Daoy (cell line): ENCODE data around the gene DOLPP1. TPM values are rescaled to one million over a fixed set of nuclear protein-coding genes. Genes with fewer than 3 reads are reported as not detected.
"Not testable (repeated sequence)": the region's sequence is repeated elsewhere in the genome, so short reads cannot be mapped to it uniquely, and the experiment has no call there.

Source experiments
- DNase-seq: peaks from one replicate; pipeline ENCODE4 v3.0.0-alpha.2; 2015; ENCODE audit warnings: low read depth
- total RNA-seq: library from RNA; depleted of rRNA; stranded (reverse); fragments of >200 nt; shearing (Covaris generic); gene quantifications from 2 replicates; pipeline ENCODE4 v1.2.3, GENCODE V29; 2014

DOLPP1 gene
- total RNA-seq, 1 experiment from 2014 or later: 19.5 TPM

DNA sequence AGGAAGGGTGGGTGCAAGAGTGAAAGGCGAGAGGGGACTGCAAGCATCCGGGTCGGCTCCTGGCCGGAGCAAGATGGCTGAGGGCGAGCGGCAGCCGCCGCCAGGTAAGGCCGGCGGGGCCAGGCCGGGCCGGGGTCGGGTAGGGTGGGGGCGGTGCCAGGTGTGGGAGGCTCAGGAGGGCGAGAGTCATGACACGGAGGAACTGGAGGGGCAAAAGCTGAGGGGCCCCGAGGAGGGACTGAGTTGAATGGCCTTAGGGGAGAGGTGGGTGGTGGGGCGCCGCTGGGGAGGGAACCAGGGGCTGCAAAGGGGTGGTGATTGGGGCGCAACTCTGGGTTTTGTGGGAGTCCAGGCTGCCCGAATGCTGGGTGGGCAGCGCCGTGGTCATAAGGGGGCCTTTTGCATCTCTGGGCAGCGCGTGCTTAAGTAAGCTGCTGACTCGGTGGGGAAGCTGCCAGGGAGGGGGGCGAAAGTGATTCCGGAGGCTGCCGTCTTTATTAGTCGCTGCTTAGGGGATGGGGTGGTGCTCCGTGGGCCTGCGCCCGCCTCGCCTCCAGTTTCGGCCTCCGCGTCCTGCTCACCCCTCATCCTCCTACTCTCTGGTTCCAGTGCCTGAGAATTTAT is 30.7 kb downstream of the DOLPP1 start:
- DNase-seq: peak; percentile 36

DNA sequence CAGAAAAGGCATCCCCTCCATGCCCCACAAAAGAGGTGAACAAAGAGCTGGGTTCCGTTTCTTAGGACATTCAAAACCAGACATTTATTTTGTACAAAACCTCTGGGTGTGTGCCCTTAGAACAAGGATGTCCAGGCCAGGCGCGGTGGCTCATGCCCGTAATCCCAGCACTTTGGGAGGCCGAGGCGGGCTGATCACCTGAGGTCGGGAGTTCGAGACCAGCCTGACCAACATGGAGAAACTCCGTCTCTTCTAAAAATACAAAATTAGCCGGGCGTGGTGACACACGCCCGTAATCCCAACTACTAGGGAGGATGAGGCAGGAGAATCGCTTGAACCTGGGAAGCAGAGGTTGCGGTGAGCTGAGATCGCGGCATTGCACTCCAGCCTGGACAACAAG is 31.6 kb downstream of the DOLPP1 start:
- not testable (repeated sequence) for DNase-seq

DNA sequence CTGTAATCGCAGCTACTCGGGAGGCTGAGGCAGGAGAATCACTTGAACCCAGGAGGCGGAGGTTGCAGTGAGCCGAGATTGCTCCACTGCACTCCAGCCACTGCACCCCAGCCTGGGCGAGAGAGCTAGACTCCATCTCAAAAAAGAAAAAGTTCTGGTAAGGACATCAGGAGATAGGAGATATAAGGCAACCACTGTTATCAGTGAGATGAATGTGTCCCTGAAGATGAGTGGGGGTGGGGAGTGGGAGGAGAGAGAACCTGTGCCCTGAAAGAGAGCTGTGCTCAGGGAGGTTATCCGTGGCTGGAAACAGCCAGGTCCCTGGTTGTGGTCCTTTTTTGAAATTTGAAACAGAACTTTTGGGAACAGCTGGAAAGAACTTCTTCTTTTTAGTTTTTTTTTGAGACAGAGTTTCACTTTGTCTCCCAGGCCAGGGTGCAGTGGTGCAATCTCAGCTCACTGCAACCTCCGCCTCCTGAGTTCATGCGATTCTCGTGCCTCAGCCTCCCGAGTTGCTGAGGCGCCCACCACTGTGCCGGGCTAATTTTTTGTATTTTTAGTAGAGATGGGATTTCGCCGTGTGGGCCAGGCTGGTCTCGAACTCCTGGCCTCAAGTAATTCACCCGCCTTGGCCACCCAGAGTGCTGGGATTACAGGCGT is 32.9 kb downstream of the DOLPP1 start:
- no peak for DNase-seq

DNA sequence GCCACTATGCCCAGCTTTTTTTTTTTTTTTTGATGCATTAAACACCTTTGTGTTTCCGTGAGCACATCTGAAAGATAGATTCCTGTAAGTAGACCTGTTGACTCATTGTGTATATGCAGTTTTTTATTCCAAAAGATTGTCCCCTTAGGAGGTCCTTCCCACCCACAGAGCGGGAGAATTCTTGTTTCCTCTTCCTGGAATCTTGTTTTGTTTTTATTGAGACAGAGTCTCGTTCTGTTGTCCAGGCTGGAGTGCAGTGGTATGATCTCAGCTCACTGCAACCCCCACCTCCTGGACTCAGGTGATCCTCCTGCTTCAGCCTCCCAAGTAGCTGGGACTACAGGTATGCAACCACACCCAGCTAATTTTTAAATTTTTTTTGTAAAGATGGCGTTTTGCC is 37.9 kb downstream of the DOLPP1 start:
- DNase-seq: no peak

DNA sequence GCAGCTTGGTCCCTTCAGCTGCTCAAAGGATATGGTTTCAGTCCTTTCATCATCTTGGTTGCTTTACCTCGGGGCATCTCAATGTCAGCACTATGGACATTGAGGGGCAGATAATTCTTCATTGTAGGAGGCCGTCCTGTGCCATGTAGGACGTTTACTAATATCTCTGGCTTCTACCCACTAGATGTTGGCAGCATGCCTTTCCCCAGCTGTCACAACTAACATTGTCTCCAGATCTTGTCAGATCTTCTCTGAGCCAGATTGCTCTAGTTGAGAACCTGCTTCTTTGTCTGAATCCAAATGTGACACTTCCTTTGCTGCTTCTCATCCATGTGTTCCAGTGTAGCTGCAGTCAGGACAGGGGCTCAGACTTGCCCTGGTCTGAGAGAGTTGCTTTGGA is 40.6 kb downstream of the DOLPP1 start:
- DNase-seq: no peak

DNA sequence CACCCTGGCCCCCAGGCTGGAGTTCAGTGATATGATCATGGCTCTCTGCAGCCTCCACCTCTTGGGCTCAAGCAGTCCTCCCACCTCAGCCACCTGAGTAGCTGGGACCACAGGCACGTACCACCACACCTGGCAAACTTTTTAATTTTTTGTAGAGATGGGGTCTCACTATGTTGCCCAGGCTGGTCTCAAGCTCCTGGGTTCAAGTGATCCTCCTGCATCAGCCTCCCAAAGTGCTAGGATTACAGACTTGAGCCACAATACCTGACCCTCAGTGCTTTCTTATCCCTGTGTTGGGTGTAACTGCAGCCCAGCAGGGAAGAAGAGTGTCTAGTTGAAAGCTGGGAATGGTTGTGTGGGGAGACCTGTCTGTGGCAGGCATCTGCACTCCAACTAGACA is 41.2 kb downstream of the DOLPP1 start:
- DNase-seq: no peak

DNA sequence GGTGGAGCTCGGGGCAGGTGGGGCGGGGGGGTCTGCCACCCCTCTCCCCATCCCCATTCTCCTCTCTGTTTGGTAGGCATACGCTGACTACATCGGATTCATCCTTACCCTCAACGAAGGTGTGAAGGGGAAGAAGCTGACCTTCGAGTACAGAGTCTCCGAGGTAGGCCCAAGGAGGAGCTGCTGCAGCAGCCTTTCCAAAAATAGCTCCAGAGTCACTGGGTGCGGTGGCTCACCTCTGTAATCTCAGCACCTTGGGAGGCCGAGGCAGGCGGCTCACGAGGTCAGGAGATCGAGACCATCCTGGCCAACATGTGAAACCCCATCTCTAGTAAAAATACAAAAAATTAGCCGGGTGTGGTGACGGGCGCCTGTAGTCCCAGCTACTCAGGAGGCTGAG is 42.1 kb downstream of the DOLPP1 start:
- not testable (repeated sequence) for DNase-seq

DNA sequence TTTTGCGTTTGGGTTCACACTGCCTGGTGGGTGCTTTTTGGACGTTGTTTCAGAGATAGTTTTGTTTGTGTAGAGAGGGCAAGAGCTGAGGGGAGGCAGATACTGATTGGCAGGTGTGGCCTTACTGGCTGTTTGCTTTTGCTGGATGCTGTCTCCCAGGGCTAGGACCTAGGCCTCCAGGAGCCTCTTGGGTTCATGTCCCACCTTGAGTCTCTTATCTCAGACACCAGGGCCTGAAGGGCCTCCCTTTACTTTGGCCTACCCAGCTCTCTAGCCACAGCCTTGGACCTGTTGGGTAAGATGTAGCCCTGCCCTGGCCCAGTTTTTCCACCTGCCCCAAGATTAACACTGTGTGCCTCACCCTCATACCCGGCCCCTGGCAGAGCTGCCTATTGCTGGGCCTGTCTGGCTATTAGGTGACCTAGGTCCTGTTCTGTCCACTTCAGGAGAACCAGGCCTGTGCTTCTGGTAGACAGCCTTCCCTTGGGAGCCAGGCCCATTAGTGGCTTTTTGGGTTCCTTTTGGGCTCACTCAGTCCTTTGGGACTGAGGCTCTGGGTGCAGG is 43.7 kb downstream of the DOLPP1 start:
- no peak for DNase-seq

DNA sequence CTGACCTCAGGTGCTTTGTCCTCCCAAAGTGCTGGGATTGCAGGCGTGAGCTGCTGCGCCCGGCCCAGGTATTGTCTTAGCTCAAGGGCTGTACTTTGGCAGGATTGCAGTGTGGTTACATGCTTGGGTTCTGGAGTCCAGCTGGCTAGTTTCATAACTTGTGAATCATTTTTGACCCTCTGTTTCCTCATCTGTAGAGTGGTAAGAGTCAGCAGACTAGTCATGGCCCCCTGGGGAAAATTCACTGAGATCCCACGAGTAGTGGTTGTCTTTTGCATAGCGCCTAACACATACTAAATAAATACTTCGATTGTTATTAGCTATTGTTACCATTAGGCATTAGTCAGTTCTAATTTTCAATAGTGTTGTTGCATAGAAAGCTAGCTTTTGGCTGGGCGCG is 44.6 kb downstream of the DOLPP1 start:
- DNase-seq: peak; percentile 56

DNA sequence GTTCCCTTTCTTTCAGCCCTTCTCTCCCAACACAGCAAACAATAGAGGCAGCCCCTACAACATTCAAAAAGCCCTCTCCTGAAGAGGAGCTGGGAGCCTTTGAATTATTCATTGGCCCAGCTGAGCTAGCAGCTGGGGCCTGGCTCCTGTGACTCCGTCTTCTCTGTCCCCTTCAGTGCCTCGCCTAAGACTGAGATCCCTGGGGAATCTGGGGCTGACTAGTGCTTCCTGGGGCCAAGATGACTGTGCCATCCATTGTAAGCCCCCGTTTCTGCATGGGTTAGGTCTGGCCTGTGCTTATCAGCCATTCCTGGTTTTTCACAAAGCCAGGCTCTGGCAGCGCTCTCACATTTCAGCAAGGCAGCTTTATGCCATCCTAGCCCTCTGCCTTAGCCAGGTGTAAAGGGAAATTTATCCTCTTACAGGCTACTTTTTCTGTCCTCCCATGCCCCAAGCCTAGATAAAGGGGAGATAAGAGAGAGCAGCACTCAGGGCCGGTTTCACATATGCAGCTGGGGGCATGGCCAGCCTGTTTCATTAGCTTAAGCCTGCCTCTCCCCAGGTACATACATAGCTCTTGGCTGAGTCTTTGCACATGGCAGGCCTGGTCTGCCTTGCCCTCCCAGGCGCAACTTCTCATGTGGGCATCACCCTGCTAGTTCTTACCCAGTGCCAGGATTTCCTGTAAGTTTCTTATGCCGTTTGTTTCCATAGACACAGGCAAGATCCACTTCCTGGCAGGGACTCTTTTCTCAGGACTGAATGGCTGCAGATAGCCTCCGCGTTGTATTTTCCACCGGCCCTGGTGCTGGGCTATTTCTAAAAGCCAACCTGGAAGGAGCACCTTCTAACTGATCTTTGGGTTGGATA is 46.1 kb downstream of the DOLPP1 start:
- DNase-seq: no peak

DNA sequence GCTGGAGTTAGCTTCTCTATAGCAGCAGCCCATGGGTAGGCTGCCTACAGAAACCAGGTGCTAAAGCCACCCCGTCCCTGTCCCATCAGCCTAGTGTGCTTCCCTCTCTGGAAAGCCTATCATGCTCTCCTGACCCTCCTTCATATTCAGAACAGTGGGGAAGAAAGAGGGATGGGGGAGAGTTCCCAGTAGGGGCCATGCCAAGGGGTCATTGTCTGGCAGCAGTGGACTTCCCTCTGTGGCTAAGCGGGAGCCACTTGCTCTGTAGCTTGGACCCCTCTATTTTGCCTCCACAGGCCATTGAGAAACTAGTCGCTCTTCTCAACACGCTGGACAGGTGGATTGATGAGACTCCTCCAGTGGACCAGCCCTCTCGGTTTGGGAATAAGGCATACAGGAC is 47.8 kb downstream of the DOLPP1 start:
- DNase-seq: no peak

DNA sequence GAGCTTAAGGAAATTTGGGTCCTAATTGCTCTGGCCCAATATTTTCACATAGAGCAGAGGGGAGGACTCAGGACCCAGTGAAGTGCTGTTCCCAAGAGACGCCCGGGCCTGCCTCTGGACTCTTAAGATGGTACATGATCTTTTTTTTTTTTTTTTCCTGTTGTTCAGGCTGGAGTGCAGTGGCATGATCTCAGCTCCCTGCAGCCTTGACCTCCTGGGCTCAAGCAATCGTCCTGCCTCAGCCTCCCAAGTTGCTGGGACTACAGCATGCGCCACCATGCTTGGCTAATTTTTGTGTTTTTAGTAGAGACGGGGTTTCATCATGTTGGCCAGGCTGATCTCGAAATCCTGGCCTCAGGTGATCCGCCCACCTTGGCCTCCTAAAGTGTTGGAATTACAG is 49.4 kb downstream of the DOLPP1 start:
- not testable (repeated sequence) for DNase-seq

DNA sequence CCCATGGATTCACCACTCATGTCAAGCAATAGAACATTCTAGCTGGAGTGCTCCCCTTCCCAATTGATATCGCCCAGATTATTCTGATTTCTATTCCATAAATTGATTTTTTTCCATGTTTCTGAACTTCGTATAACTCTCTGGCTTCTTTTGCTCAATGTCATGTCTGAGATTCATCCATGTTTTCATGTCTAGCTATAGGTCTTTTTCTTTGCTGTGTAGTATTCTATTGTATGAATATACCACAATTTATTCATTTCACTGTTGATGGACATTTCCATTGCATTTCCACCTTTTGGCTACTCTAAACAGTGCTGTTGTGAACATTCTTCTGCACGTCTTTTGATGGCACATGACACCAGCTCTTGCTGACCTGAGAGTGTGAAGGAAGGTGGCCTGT is 49.9 kb downstream of the DOLPP1 start:
- no peak for DNase-seq

DNA sequence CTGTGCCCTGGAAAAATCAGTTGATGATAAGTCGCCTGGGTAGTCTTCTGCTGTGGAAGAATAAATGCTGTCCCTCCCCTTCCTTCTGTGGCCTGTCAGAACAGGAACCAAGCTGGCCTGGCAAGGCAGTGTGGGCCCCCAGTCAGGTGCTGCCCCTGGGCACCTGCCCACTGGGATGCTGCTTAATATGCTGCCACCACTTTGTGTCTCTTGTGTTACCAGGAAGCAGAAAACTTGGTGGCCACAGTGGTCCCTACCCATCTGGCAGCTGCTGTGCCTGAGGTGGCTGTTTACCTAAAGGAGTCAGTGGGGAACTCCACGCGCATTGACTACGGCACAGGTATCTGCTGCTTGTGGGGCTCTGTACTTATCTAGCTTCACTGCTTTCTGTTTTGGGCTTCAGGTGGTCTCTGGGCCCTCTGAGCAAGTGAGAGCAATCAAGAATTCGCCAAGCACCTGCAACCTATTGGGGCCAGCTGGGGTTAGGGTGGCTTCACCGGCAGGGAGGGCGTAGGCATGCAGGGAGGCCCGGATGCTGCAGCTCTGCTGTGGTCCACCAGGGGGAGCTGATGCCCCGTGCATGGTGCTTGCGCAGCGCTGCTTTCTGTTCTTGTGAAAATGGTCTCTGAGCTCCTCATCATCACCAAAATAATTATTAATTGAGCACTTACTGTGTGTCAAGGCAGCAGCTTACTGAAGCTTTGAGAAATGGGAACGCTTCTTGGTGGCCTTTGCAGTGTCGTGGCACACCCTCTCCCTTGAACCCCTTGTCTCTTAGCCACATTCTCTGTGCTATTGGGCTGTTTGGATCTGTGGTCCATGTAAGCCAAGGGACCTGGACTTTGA is 50.6 kb downstream of the DOLPP1 start:
- no peak for DNase-seq

DNA sequence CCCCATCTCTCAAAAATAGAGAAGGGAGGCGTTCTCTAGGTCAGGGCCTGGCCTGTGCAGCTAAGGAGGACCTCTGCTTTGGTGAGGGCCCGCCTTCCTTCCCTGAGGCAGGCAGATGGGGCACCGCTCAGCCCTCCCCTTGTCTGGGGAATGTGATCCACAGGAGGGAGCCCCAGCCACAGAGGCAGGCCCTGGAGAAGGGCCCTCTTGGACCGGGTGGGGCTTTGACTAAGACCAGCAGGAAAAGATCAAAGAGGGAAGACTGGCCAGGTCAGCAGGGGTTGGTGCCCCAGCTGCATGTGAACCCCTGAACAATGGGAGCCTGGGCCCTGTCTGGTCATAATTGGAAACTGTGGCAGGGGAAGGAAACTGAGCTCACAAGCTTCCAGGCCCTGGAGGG is 52.2 kb downstream of the DOLPP1 start:
- no peak for DNase-seq

DNA sequence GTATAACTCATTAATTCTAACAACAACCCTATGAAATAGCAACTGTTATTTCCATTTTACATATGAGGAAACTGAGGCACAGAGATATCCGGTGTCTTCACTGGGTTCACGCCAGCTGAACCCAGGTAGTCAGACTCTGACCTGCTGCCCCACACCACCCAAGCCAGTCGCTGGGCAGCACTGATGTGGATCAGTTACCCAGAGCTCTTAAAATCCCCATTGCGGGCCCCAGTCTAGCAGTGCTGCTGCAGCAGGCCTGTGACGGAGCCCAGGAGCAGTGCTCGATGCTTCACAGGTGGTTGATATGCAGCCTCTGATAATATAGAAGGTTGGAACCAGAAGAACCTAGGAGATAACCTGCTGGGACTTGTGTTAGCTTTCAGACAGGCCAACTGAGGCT is 54.6 kb downstream of the DOLPP1 start:
- DNase-seq: no peak

DNA sequence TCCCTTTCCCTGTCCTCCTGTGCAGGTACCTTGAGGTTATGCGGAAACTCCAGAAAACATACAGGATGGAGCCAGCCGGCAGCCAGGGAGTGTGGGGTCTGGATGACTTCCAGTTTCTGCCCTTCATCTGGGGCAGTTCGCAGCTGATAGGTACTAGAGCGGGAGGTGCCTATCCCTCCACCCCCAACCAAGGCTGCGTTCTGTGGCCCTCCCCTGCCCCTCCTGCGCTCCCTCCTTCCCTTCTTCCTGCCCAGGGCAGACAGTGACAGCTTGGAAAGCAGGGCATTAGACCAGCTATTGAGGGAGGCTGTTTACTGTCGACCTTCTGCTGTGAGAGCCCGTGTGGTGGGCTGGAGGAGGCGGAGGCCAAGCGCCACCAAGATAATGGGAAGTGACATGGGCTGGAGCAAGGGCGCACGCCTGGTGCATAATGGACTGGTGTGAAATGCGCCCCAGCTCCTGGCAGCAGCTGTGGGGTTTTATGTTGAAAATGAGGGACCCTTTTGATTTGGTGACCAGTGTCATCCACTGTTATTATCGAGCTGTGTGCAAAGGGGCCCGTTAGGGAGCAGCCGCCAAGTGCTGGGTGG is 55.6 kb downstream of the DOLPP1 start:
- no peak for DNase-seq

DNA sequence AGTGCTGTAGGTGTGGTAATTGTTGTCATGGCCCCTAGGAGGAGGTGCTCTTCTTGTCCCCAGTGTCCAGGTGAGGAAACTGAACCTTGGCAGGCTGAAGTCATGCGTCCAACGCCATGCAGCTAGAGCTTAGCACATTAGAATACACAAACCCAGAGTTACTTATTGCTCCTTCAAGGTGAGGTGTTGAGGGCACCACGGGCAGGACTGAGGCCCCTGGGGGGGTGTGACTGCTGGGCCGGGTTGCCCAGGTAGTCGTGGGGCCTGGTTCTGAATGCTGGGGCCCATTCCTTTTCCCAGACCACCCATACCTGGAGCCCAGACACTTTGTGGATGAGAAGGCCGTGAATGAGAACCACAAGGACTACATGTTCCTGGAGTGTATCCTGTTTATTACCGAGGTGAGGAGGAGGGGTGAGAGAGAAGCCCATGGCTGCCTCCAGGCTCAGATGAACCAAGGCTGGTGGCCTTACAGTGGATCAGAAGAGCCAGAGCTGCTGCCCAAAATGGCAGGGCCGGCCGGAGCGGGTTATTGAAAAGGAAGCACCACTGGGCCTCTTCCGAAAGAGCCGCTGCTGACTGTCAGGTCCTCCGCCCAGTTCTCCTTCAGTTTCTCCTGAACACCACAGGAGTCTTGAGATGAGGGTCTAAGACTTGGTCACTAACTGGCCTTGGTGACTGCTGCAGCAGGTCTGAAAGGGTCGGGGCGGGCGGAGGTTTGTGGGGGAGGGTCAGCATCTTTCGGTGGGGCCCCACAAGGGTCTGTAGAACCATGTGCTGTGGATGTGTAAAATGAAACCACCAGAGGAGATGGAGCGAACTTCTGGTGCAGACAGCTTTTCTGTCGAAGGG is 56.6 kb downstream of the DOLPP1 start:
- no peak for DNase-seq

DNA sequence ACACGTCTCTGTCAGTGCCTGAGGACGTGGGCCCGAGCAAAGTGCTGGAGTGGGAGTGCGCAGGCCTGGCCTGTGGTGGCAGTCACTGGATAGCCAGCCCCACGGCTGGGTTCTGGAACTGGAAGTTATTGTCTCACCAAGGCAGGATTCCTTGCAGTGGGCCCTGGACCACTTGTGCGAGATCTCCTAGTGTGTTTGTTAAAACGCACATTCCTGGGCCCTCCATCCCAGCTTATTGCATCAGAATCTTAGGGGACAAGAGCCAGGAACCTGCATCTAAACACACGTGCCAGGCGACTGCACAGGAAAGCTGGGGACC is 57.2 kb downstream of the DOLPP1 start:
- DNase-seq: no peak

DNA sequence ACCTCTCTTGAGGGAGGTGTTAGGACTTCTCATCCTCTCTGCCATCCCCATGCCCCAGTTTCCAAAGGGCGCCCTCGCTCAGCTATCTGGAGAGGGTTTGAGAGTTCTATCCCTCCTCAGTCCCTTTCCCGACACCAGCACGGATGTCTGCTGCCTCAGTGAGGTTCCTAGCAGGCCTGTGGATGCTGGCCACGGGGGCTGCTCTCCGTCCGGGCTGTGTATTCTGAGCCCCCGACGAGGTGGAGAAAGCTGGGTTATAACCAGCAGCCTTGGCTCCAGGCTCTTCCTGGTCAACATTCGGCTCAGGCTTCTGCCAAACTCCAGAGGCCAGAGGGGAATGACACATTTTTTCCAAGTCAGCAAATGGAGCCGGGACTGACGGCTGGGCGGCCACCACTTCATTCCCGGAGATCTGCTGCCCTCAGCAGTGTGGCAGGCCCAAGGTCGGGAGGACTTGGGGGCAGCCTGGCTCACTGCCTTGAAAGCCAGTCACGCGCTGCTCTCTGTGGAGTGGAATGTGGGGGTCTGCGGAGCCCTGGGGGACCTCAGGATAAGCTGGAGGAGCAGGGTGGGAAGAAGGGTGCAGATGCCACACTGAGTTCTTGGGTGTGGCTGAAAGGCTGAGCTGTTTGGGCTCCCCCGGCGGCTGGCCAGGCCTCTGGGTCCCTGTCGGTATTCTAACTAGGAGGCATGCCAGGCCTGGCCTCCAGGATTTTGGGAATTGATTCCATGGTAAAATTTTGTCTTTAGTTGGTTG is 57.7 kb downstream of the DOLPP1 start:
- no peak for DNase-seq
